ENCODE data around the gene ERCC2. TPM values are rescaled to one million over a fixed set of nuclear protein-coding genes. Genes with fewer than 3 reads are reported as not detected.

Gene ERCC2
- total RNA-seq, 1 donor = 52.5 TPM

GRCh38 chr19:45380107-45380506 lies 9.7 kb upstream of the ERCC2 start:
- peak overlapping the region; percentile 56 for H3K27ac ChIP-seq (ENCODE audit: low read depth, low read length)

GRCh38 chr19:45376045-45376724 lies 5.8 kb upstream of the ERCC2 start:
- peak; percentile 83 for DNase-seq (ENCODE audit: insufficient read length, low spot score, missing footprints)
- H3K36me3 ChIP-seq (ENCODE audit: insufficient read depth, low read length) = no peaks in the 10 kb centered on the region
- TF ChIP-seq CTCF (IDR thresholded peaks at IDR 0.05; ENCODE audit: extremely low read depth, low read depth, low read length) = no peak
- no peaks in the 10 kb centered on the region for H4K20me1 ChIP-seq (ENCODE audit: insufficient read depth, low read length)
- H3K27me3 ChIP-seq (ENCODE audit: insufficient read depth, low read length) = no peaks in the 10 kb centered on the region
- H3K9me3 ChIP-seq (ENCODE audit: low read depth, low read length) = no peaks in the 10 kb centered on the region
- H3K4me1 ChIP-seq (ENCODE audit: insufficient read depth, low read length) = peaks cover 16% of the 10 kb centered on the region
- no peaks in the 10 kb centered on the region for H3K79me2 ChIP-seq (ENCODE audit: insufficient read depth, low read length)
- peak overlapping the region; percentile 91 for H3K27ac ChIP-seq (ENCODE audit: low read depth, low read length)
- no peak overlapping the region for H3K4me3 ChIP-seq (ENCODE audit: insufficient read depth, low read length)
- peak overlapping the region; percentile 60 for H3K4me2 ChIP-seq (ENCODE audit: insufficient read depth, low read length)
- H2AFZ ChIP-seq (ENCODE audit: low read length) = no peak overlapping the region

More at GRCh38 chr19:45380107-45380506, 9.7 kb upstream of the ERCC2 start:
- Histone ChIP-seq H2AFZ (ENCODE audit: low read length) (peak overlapping the region; percentile 23), H3K9me3 (ENCODE audit: low read depth, low read length) (no peaks in the 10 kb centered on the region), H3K36me3 (ENCODE audit: insufficient read depth, low read length) (no peaks in the 10 kb centered on the region), H3K4me1 (ENCODE audit: insufficient read depth, low read length) (peaks cover 17% of the 10 kb centered on the region), H3K27me3 (ENCODE audit: insufficient read depth, low read length) (no peaks in the 10 kb centered on the region), H3K4me2 (ENCODE audit: insufficient read depth, low read length) (no peak overlapping the region), H3K79me2 (ENCODE audit: insufficient read depth, low read length) (no peaks in the 10 kb centered on the region), H3K4me3 (ENCODE audit: insufficient read depth, low read length) (no peak overlapping the region), H4K20me1 (ENCODE audit: insufficient read depth, low read length) (no peaks in the 10 kb centered on the region)
- no peak for TF ChIP-seq CTCF (IDR thresholded peaks at IDR 0.05; ENCODE audit: extremely low read depth, low read depth, low read length)
- DNase-seq (ENCODE audit: insufficient read length, low spot score, missing footprints) = peak; percentile 74

- no peaks in the 10 kb centered on the region for H3K27me3 ChIP-seq (ENCODE audit: insufficient read depth, low read length)
- no peaks in the 10 kb centered on the region for H4K20me1 ChIP-seq (ENCODE audit: insufficient read depth, low read length)
- DNase-seq (ENCODE audit: insufficient read length, low spot score, missing footprints) = peak; percentile 64
- no peak overlapping the region for H3K27ac ChIP-seq (ENCODE audit: low read depth, low read length)
- H2AFZ ChIP-seq (ENCODE audit: low read length) = no peak overlapping the region
- peak overlapping the region; percentile 71 for H3K4me2 ChIP-seq (ENCODE audit: insufficient read depth, low read length)
- no peak for TF ChIP-seq CTCF (IDR thresholded peaks at IDR 0.05; ENCODE audit: extremely low read depth, low read depth, low read length)
- no peaks in the 10 kb centered on the region for H3K9me3 ChIP-seq (ENCODE audit: low read depth, low read length)
- peaks cover 19% of the 10 kb centered on the region for H3K36me3 ChIP-seq (ENCODE audit: insufficient read depth, low read length)
- peaks cover 5% of the 10 kb centered on the region for H3K4me1 ChIP-seq (ENCODE audit: insufficient read depth, low read length)
- H3K79me2 ChIP-seq (ENCODE audit: insufficient read depth, low read length) = peaks cover 30% of the 10 kb centered on the region
- peak overlapping the region; percentile 87 for H3K4me3 ChIP-seq (ENCODE audit: insufficient read depth, low read length)
These were observed 1.5 kb downstream of the ERCC2 start for GRCh38 chr19:45368737-45369340.

GRCh38 chr19:45368127-45368526 lies 2.2 kb downstream of the ERCC2 start:
- Histone ChIP-seq H4K20me1 (ENCODE audit: insufficient read depth, low read length) (no peaks in the 10 kb centered on the region), H3K9me3 (ENCODE audit: low read depth, low read length) (no peaks in the 10 kb centered on the region), H3K4me2 (ENCODE audit: insufficient read depth, low read length) (peak overlapping the region; percentile 71), H3K27ac (ENCODE audit: low read depth, low read length) (no peak overlapping the region), H3K79me2 (ENCODE audit: insufficient read depth, low read length) (peaks cover 30% of the 10 kb centered on the region), H3K4me3 (ENCODE audit: insufficient read depth, low read length) (no peak overlapping the region), H2AFZ (ENCODE audit: low read length) (no peak overlapping the region), H3K4me1 (ENCODE audit: insufficient read depth, low read length) (peaks cover 5% of the 10 kb centered on the region), H3K27me3 (ENCODE audit: insufficient read depth, low read length) (no peaks in the 10 kb centered on the region), H3K36me3 (ENCODE audit: insufficient read depth, low read length) (peaks cover 25% of the 10 kb centered on the region)
- peak; percentile 49 for DNase-seq (ENCODE audit: insufficient read length, low spot score, missing footprints)
- TF ChIP-seq CTCF (IDR thresholded peaks at IDR 0.05; ENCODE audit: extremely low read depth, low read depth, low read length) = no peak

Data from osteoblast (primary cell).